GM19023 (cell line): ENCODE data around the gene ADAMTS7.
"Not testable (repeated sequence)": the region's sequence is repeated elsewhere in the genome, so short reads cannot be mapped to it uniquely, and the experiment has no call there.

Experiments used
- ATAC-seq: cut with Tn5 transposase; IDR thresholded peaks from one replicate; pipeline ENCODE4 v1.9.1; 2021; ENCODE audit warnings: mild to moderate bottlenecking, moderate library complexity; ENCODE audit not compliant: unreplicated experiment

Gene ADAMTS7

DNA sequence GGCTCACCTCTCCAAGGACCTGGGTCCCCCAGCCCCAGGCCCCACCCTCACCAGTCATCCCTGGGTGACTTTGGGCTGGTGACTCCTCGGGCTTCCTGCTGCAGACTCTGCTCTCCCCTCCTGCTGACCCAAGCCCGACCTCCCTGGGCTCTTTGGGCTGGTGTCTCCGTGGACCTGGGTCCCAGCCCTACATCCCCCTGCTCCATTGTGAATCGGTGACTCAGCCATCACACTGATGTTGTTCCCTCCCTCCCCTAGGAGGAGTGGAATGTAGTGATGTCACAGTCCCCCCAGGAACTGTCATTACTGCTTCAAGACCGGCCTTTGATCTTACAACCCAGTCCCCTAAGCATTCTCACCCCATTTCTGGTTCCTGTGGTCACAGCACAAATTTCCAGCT is 83.7 kb downstream of the ADAMTS7 start:
- ATAC-seq = no peak

- no peak for ATAC-seq
Observed at GRCh38 chr15:78726870-78727551, 84.3 kb downstream of the ADAMTS7 start.

GRCh38 chr15:78719819-78720450 is 91.3 kb downstream of the ADAMTS7 start:
- ATAC-seq = not testable (repeated sequence)

DNA sequence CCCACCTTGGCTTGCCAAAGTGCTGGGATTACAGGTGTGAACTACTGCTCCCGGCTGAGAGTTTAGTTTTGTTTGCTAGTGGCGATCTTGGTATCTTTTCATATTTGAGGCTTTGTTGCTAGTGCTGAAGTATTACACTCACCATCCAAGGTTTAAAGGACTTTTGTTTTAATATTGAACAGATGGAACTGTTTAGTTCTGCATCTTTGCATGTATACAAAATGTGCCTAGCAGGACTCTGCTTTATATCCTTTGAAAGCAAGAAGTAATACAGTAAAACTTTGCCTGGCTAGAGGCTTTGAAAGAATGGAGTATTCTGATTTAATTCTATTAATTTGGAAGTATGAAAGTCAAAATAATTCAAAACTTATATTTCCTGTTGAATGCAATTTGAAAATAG is 92.4 kb downstream of the ADAMTS7 start:
- ATAC-seq = no peak

- ATAC-seq = no peak
Observed at GRCh38 chr15:78717956-78718656, 93.2 kb downstream of the ADAMTS7 start.

- no peak for ATAC-seq
Observed at GRCh38 chr15:78716651-78717050, 94.6 kb downstream of the ADAMTS7 start.

GRCh38 chr15:78715930-78716329 is 95.3 kb downstream of the ADAMTS7 start:
- ATAC-seq = no peak

GRCh38 chr15:78715434-78715833 is 95.8 kb downstream of the ADAMTS7 start:
- ATAC-seq = no peak

DNA sequence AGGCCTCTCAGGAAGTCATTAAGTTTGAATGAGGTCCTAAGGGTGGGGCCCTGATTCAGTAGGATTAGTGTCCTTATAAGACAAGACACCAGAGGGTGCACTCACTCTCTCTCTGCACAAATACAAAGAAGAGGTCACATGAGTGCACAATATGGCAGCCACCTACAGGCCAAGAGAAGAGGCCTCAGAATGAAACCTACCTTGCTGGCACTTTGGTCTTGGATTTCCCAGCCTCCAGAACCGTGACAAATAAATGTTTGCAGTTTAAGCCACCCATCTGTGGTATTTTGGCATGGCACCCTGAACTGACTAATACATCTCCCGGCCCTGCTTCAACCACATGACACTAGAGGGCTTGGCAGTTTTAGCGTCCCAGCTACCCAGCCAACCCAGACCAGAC is 96.4 kb downstream of the ADAMTS7 start:
- no peak for ATAC-seq

GRCh38 chr15:78712797-78713515 is 98.3 kb downstream of the ADAMTS7 start:
- no peak for ATAC-seq

DNA sequence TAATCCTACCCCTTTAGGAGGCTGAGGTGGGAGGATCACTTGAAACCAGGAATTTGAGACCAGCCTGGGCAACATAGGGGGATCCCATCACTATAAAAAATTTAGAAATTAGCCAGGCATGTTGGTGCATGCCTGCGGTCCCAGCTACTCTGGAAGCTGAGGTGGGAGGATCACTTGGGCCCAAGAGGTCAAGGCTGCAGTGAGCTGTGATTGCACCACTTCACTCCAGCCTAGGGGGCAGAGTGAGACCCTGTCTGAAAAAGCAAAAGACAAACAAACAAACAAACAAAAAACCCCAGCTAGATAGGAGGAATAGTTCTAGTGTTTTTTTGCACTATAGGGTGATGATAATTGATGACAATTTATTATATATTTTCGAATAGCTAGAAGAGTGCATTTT is 99.6 kb downstream of the ADAMTS7 start:
- ATAC-seq = no peak

- no peak for ATAC-seq
Observed at GRCh38 chr15:78709263-78709882, 101.9 kb downstream of the ADAMTS7 start.
